Activated CD8-positive, alpha-beta memory T cell treated with anti-CD3 and anti-CD28 coated beads, Interleukin-2, amount 50 U/mL, for 4 hours (primary cell): ENCODE results near the gene ZNF470.

Source experiments
- DNase-seq: peaks from one replicate; pipeline ENCODE4 v3.0.0-alpha.2; 2020

ZNF470 gene

DNA sequence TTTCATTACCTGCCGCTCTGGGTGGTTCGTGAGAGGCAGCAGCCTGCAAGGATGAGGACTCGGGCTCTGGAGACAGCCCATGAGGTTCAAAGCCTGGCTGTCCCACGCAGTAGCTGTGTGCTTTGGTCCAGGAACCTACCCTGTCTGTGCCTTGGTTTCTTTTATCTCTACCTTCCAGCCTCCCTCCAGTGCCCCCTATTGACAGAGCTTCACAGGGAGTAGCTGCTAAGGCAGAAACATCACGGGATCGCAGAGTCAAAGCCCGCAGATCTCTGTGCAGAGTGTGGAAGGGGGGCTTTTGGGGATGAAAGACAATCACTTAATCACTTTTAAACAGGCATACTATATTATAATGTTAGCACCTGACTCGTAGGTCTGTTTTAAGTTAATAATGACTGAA lies 44.0 kb downstream of the ZNF470 start:
- no peak for DNase-seq

DNA sequence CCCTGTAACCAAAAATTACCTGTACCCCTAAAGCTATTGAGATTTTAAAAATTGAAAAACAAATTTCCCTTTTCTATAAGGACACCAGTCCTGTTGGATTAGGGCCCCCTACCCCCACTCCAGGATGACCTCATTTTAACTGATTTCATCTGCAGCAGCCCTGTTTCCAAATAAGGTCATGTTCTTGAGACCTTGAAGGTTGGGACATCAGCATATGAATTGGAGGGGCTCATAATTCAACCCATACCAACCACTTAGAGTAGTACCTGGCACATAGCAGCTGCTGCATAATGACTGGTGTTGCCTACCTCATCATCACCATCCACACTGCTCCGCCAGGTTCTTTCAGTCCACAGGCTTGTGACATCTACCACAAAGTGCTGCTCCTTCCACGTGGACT lies 45.5 kb downstream of the ZNF470 start:
- no peak for DNase-seq

DNA sequence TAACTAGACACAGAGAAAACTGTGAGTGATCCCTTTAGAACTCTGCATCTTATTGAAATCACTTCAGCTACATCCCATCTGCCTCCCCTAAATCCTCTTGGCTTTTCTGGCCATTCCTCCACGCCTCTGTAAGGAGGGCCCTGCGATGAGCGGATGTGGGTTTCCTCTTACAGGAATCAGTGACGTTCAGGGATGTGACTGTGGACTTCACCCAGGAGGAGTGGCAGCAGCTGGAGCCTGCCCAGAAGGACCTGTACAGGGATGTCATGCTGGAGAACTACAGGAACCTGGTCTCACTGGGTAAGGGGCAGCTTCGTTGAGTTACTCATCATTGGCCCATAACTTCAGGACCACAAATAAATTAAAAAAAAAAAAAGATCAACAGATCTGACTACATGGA lies 46.4 kb downstream of the ZNF470 start:
- no peak for DNase-seq

DNA sequence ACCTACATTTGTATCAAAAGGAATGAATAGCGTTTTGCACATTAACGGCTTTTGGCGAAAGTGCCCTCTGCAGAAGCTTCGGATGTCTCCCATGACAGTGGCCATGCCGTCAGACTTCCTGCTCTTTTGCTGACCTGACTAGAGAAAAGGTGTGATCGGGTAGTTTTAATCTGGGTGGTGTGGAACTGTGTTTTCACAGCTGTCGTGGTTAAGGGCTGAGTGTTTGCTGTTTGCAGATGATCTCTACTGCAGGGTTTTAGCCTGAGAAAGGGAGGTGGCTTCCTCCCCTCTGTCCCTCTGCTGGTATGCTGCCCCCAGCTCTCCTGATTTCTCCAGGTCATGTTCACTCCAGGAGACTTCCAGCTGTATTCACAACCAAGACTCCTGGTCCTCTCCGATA lies 50.3 kb downstream of the ZNF470 start:
- DNase-seq, result no peak

DNA sequence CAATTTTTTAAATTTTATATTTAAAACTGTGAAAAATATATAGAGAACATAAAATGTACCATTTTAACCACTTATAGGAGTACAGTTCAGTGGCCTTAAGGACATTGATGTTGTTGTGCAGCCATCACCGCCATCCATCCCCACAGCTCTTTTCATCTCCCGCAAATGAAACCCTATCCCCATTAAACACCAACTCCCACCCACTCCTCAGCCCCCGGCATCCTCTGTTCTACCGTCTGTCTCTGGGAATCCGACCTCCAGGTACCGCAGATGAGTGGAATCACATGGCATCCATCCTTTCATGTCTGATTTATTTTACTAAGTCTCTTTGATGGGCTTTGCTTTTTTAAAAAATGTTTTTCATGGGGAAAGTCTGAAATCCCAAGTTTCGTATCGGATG lies 51.9 kb downstream of the ZNF470 start:
- no peak for DNase-seq

DNA sequence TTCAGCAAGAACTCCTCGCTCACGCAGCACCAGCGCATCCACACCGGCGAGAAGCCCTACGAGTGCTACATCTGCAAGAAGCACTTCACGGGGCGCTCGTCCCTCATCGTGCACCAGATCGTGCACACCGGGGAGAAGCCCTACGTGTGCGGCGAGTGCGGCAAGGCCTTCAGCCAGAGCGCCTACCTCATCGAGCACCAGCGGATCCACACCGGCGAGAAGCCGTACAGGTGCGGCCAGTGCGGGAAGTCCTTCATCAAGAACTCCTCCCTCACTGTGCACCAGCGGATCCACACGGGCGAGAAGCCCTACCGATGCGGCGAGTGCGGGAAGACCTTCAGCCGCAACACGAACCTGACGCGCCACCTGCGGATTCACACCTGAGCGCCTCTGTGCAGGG lies 55.1 kb downstream of the ZNF470 start:
- DNase-seq, result no peak

DNA sequence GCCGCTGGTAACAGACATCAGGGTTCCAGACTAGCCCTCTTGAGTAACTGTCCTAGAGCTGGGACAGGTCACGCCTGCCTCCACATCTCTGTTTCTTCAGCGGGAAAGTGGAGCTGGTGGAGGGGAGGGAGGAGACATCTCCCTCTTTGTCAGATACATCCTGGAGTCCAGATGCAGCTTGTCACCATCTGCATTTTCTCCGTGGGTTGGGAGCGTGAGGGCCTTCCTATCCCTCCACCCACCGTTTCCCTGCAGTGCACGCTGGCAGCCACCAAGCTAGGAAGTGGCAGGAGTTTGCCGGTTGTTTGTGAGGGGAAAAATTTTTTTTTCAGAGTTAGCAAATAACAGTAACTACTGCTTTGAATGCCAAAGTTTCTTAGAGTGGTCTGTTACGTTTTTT lies 55.7 kb downstream of the ZNF470 start:
- DNase-seq, result no peak

DNA sequence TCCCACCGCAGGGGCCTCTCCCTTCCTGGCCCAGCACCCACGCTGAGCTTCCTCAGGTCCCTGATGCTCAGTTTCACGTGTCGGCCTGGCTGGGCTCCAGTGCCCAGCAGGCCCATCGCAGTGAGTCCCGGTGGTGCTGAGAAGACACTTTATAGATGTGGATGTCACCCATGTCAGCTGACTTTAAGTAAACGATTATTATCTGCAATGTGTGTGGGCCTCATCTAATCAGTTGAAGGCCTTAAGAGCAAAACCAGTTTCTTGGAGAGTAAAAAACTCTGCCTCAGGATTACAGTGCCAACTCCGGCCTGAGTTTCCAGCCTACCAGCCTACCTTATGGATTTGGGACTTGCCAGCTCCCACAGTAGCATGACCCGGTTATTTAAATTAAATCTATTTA lies 58.4 kb downstream of the ZNF470 start:
- no peak for DNase-seq

DNA sequence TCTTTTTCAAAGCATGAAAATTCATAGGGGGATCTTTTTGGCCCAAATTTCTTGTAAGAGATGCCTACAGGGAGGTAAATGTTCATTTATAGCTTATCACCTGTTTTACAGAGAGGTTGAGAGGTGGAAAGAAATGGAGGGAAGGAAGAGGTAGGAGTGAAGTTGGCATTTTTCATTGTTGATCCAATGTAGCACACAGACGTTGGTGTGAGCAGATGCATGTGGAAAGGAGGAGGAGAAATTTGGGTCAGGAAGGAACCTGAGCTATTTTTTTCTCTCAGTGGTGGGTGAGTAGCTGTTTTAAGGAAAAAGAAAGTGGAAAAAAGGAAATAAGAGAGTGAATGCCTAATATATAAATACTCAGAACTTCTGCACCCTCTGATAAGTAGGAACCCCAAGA lies 65.8 kb downstream of the ZNF470 start:
- no peak for DNase-seq

DNA sequence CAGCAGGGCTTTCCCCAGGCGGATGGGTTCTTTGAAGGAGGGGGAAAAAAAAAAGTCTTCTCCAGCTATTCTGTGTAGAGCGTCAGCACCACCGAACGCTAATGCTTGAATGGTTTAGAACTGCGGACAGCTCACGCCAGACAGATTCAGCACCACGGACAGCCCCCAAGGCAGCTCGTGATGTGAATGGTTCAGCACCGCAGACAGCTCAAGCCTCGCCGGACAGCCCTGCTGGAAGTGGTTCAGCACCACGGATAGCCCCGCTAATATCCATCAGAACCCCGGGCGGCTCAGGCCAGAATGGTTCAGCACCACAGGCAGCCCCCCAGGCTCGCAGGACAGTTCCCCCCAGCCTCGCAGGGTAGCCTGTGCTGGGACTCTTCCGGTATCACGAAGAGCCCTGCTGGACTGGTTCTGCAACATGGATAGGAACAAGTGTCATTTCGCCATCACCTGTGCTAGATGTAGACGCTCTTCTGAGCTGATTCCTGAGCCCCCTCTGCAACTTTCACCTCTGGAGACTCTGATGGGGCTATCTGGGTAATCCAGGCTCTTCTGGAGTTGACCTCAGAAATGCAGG lies 70.8 kb downstream of the ZNF470 start:
- no peak for DNase-seq
